Activated CD4-positive, alpha-beta T cell treated with anti-CD3 and anti-CD28 coated beads for 24 hours (primary cell): ENCODE measurements around the gene RASGEF1B.
"Not testable (repeated sequence)": the region's sequence is repeated elsewhere in the genome, so short reads cannot be mapped to it uniquely, and the experiment has no call there.

ENCODE experiments used
- DNase-seq, 2 donors: peaks; one replicate each; pipeline ENCODE4 v3.0.0-alpha.2; 2020; ENCODE audit warnings: low read depth in 2 of 2

The RASGEF1B gene

DNA sequence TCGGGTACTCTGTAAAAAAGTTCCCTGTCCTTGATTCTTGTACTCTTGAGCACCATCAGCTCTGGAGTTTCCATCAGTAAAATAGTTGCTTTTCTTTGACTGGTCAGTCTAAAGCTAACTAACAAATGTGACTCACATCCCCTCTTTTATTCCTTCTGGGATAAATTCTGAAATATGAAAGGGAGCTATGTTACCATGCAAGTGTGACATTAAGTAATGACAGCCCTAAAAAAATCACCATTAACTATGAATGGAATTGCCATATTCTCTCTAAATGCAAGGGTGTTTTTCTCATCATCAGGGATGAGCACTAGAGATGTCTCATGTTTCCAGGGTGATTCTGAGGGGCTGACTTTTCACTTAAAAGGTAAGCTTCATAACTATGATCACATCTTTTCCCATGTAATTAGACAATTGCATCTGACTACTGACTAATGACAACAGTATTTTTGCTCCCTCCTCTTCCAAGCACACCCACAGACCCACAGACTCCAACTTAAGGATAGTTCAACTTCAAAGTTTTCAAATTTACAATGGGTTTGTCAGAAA is 26.9 kb upstream of the RASGEF1B start:
- DNase-seq, result no peak

DNA sequence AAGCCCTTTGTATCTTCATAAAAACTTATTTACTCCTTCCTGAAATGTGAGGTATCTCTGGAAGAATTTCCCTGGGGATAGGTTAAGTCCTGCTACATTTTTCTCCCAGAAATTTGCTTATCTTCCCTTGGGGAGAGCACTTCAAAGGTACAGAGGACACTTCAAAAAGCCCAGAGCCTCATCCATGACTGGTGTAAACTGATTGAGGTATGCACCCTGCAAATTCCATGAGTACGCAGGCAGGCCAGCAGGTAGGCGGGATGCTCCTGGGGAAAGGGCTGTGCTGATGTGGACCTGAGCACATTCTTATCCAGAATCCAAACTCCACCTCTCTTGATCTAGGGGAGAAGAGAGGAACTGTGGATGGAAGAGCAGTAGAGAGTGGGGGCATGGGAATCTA is 26.3 kb upstream of the RASGEF1B start:
- no peak for DNase-seq

DNA sequence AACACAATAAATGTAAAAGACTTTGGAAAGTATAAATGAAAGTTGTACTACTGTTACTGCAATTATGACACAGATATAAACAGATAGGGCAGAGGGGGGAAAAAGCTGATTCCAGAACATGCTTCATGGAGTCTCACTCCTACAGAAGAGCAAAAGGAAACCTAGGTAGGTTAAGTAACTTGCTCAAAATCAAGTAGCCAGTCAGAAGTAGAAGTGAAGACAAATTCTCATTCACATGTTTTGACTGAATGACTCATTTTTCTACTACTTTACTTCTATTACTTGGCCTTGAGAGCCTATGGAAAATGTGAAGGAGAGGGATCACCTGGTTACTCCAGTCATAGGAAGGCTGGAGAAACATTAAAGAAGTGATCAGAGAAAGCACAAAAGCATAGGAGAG is 23.6 kb upstream of the RASGEF1B start:
- DNase-seq, result no peak

DNA sequence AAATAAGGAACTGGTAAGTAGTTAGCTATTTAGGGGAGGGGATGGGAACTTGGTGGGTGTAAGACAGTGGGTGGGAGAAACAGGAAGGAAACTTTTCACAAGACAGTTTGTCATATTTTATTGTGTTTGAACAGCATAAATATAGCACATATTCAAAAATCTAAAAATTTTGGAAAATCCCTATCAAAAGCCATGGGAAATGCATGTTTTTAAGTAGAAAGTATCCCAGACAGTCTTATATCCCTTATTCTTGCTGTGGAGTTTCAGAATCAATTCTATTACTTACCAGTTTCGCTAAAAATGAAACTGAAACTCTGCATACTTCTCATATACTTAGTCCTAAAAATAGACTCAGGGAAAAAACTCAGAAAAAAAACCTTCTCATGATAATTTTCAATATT is 22.3 kb upstream of the RASGEF1B start:
- no peak for DNase-seq

DNA sequence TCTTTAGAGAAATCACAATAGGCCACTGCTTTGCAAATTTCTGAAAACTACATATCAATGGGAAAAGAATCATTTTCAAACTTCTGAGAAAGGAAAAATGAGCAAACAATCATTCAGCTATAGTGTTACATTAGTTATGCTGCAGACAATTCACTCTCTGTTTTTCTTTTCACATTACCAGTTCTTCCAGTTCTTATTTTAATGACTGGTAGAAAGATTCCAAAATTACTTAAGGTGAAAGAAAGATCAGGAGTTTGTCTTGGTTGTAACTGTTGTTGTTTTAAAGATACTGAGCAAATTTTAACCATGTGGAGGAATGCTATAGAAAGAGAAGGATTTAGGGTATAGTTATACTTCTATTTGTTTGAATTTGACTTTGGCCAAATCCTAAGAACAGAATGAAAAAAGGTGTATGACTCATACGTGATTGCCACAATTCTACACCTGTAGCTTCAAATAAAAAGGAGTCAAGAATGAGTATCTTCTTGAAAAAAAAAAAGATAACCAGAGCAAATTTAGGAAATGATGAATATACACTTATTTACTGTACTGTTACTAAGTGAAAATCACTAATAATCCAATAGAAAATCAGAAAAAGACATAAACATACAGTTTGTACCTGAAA is 21.0 kb upstream of the RASGEF1B start:
- DNase-seq, result no peak

DNA sequence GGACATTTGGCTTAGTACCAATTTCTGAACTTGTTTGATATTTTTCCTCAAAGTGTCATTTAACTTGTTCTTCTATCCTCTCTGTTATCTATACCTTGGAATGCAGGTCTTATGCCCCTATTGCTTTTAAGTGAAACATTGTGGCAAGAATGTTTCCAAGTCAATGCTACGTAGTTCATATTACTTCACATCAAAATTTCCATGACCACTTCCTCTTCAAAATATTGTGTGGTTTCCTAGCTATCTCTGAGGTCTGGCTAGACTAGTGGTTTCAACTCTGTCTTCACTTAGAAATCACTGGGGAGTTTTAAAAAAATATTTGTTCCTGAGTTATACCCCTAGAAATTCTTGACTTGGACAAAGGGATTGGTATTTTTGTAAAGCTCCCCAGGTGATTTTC is 20.2 kb upstream of the RASGEF1B start:
- no peak for DNase-seq

DNA sequence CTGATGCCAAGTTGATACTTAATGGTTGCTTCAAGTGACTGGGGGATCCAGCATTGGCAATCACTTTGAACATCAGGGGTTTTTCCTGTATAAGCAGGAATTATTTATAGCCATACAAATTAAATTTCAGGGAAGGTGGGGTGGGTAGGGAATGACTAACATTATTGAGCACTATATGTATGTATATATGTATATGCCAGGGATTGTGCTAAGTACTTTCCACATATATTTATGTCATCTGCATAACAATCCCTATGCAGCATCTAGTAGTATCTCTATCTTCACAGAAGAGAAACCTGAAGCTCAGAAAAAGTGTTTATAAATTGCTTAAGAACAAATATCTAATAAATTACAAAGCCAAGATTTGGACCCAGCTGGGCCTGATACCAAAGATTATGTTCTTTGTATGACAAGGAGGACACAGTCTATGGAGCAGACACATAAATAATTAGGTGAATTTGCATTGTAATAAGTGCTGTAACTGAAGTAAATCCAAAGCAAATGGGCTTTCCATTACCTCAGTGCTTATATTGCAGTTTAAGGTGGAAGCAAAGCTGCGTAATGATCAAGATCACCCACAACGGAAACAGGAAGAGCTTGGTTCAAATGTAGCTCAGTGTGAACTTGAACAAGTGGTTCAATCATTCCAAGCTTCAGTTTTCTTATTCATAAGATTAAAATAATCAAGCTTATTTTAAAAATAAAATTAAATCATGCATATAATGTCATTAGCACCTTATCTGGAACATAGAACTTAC is 18.9 kb upstream of the RASGEF1B start:
- DNase-seq, result no peak

DNA sequence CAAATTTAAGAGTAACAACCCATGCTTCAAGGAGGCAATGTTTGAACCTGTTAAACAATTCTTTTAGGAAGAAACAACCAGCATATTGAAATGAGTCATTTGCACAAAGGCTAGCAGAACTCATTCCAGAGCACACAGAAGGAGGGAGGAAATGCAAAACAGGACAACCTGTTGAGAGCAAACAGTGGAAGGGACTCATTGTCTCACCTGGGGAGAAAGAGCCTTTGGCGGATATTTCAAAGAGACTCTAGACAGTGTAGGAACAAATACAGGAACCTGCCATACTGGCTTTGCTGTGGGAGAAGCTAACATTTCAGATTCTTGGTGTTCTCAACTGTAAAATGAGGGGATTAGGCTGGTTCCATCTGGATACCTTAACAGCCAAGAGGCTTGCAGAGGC is 14.8 kb upstream of the RASGEF1B start:
- DNase-seq, result no peak

DNA sequence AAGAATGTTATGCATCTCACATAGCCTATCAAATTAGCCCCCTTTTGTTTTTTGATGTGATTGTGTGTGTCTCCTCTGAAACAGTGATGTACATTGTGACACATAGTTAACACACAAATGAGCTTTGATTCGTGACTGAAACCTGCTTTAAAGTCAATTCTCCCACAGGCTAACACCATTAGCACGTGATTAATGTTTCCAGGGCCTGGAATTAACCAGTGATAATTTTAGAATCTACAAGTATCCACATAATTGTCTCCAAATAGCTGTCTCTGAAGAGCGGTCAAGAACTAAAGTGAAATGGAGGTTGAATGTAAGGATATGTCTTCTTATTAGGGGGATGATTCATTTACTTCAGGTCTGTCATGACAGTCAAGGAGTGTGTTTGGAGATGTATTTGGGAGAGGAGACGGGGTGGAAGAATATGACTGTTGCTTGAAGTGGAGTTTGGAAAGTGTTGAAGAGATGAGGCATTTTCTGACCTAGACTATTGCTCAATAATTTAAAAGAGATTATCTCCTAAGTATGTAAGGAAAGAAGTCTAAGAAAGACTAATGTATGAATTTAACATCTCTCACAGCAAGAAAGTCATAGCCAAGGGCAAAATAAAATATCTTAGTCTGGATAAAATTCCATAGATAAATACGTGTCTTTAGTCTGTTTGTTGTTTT is 13.7 kb upstream of the RASGEF1B start:
- no peak for DNase-seq

DNA sequence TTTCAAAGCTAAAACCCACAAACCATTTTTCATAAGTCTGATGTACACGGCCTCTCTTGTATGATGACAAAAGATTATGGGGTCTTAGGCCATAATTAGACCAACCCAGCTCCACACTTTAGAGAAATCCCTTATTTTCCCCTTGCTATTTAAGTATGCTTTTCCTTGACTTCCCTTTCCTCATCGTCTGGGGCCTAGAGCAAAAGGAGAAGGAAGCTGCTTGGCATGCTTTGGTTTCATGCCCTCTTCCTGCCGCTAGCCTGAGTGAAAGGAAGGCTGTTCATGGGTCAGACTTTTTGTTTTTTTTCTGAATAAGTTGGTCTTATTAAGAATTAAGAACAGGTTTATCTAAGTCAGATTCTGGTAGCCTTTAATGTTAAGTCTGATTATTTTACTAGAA is 10.6 kb upstream of the RASGEF1B start:
- no peak for DNase-seq

DNA sequence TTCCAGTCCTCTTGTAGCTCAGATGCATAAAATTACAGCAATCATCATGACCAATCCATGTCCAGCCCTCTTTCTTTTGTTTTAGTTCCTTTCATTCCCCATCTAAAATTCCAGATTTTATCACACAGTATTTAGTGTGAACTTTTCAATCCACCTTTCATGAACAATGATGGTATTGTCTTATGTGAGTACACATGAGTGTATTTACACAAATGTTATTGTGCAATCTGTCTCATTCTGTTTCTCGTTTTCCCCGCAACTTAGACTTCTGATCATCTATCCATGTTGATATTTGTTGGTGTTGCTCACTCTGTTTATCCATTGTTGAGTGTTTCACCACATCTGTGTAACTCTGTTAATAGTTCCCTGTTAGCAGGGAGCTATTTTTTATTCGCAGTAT is 9.4 kb upstream of the RASGEF1B start:
- DNase-seq, result no peak

DNA sequence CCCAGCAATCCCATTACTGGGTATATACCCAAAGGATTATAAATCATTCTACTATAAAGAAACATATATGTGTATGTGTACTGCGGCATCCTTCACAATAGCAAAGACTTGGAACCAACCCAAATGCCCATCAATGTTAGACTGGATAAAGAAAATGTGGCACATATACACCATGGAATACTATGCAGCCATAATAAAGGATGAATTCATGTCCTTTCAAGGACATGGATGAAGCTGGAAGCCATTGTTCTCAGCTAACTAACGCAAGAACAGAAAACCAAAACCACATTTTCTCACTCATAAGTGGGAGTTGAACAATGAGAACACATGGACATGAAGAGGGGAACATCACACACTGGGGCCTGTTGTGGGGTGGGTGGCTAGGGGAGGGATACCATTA is 7.9 kb upstream of the RASGEF1B start:
- DNase-seq, result not testable (repeated sequence)

DNA sequence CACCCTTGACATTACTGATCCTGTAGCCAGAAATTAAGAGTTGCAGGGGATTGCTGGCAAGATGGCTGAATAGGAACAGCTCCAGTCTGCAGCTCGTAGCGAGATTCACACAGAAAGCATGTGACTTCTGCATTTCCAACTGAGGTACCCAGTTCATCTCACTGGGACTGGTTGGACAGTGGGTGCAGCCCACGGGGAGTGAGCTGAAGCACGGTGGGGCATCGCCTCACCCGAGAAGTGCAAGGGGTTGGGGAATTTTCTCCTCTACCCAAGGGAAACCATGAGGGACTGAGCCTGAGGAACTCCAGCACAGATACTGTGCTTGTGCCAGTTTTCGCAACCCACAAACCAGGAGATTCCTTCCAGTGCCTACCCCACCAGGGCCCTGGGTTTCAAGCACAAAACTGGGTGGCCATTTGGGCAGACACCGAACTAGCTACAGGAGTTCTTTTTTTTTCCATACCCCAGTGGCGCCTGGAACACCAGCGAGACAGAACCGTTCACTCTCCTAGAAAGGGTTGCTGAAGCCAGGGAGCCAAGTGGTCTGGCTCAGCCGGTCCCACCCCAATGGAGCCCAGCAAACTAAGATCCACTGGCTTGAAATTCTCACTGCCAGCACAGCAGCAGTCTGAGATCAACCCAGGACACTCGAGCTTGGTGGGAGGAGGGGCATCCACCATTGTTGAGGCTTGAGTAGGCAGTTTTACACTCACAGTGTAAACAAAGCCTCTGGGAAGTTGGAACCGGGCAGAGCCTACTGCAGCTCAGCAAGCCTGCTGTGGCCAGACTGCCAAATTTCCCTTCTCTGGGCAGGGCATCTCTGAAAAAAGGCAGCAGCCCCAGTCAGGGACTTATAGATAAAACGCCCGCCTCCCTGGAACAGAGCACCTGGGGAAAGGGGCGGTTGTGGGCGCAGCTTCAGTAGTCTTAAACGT is 1.9 kb upstream of the RASGEF1B start:
- not testable (repeated sequence) for DNase-seq

DNA sequence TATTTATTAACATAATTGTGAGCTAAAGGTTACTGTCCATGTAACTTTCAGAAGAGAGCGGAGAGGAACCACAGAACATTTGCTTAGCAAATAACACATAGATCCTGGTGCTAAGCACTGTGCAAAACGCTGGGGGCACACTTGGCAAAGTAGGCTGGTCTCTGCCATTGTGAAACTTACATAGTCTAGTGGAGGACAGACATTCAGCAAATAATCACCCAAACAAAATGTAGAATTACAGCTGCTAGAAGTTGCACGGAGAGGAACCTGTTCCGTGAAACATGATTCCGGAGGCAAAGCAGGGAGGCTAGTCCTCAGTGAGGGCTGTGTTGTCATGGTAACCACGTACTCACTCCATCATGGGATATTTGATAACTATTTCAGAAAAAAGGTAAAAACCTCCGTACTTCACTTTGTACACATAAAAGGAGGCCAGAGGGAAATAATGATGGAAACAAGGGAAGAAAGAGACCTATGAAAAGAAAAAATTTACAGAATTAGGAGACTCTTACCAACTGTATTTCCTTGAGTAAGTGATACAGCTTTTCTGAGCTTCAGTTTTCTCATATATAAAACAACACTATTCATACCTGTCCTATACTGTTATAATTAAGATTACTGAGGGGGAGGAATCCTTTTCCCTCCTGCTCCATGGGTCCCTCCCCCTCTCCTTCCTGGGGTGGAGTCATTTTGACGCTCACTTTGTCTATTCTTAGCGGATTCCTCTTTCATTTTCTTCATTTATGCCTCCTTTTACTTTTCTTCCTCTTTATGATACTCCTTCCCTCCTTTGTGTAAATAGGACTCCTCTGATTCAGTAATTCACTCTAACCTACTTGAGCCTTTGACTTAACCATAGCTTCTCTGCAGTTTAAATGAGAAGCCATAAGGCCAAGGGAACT is 825 bp upstream of the RASGEF1B start:
- DNase-seq, result peak in 1 of 2 donors; percentile 18

DNA sequence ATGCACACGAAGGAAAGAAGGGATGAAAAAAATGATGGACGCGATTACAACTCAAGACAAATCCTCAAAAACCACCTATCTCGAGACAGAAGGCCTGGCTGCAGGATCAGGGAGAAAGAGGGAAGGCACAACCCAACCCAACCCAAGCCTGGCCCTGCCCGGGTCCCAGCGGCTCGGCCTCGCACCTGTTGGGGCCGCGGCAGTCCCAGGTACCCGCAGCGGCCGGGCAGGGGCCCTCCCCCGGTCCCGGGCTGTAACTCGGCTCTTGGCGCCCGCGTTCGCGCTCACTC is 464 bp downstream of the RASGEF1B start:
- no peak for DNase-seq

DNA sequence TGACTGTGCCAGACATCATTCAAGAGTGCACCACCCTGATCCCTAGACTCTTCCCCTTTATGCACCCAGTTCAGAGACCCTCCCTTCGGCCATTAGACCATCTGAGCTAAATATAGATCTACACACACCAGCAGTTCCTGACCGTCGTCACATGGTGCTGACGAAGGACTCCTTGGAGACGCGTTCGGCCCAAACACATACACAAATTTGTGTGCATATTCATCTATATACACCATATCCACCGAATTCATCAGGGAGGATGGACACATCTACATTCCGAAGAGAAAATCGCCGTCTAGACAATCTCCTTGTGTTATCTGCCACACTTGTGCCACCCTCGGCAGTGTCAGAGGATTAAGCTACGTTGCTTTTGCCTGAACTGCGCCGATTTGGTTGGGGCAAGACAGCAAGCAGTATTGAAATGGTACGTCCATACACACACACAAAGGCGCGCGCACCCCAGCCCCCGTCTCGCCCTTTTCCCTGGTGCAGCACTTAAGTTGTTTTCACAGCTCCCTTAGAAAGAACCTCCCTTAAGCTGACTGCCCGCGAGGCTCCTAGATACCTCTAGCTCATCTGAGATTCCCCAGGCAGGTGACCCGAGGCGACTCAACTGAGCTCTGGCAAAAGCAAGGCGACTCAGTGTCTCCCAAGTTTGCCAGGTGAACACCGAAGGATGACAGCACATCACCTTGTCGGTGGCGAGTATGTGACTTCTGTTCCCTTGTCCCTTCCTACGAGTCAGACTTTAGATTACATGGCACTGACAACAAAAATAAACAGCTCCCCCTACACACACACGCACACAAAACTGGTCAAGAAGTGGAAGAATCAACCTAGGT is 1.0 kb downstream of the RASGEF1B start:
- DNase-seq, result peak in 1 of 2 donors; percentile 17

DNA sequence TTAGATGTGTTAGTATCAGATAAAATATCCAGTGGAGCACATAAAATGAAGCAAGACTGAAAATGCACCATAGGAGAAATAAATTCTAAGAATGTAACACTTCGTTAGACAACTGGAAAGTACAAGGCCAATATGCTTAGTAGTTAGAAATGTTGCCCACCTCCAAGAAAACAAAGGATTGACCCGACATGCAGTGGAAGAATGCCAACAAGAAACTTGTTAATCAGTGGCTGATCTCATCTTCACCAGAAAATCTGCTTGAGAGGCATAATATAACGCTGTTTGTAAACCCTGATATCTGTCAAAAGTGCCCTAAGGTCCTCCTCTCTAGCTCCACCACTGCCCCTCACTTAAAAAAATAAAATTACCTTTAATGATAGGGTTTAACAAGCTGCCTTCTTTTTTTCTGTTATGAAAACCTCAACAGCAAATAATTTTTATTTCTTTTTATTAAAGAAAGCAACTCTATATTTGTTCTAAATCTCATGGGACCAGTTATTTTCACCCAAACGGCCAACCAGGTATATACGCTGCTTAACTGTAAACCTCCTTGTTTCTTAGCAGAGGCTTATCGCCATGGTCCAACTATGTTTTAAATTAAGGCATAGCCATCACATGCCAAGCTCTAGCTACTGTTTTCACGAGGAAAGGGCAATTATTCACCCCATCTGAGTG is 1.8 kb downstream of the RASGEF1B start:
- no peak for DNase-seq

DNA sequence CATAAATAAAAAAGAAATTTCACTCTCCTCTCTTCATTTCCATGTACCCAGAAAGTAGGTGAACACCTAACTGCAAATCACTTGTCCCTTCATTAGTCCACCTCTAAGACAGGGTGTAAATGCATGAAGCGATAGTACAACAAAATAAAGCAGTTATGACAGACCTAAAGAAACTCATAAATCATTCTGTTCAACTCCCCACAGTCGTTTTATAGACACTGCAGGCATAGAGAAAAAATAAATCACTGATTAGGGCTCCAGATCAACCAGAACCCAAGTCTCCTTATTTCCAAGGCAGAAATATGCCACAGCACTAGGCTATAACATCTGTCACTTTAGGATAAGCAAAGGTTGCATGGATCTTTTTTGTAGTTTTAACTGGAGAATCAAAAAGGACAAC is 3.0 kb downstream of the RASGEF1B start:
- no peak for DNase-seq

DNA sequence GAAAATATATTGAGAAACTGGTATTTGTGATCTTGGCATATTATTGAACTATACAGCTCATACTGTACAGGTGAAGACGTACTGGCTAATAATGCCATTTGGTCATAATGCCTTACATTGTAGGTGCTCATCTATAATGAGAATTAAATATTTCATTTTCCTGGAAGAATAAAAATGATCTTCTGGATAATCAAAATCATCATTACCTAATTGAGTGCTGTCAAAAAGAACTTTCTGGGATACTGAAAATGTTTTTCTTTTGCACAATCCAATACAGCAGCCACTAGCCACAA is 4.1 kb downstream of the RASGEF1B start:
- no peak for DNase-seq
